Liver (tissue), 9 donors: Measurements from ENCODE around the gene EMILIN3. TPM values are rescaled to one million over a fixed set of nuclear protein-coding genes. Genes with fewer than 3 reads are reported as not detected.

Experiments used
- DNase-seq: peaks from one replicate; pipeline ENCODE4 v3.0.0-alpha.2; 2017; ENCODE audit warnings: low spot score
- H3K27ac ChIP-seq, 2 donors: one replicate each; pipeline ENCODE4 v1.7.0; 2013; ENCODE audit warnings: inconsistent platforms in 2 of 2, low read length in 2 of 2, control low read depth in 1 of 2, low read depth in 1 of 2, mild to moderate bottlenecking in 1 of 2
- H3K27me3 ChIP-seq, 4 donors: one replicate each; pipeline versions ENCODE4 v1.6.1 to v1.7.0; 2013; ENCODE audit warnings: low read length in 3 of 4, inconsistent platforms in 1 of 4, mild to moderate bottlenecking in 1 of 4, moderate library complexity in 1 of 4; ENCODE audit not compliant: control insufficient read depth in 4 of 4, insufficient read depth in 4 of 4
- H3K36me3 ChIP-seq, 4 donors: one replicate each; pipeline versions ENCODE4 v1.6.1 to v1.7.0; 2013; ENCODE audit warnings: low read length in 3 of 4, mild to moderate bottlenecking in 3 of 4, low read depth in 1 of 4, moderate library complexity in 1 of 4; ENCODE audit not compliant: control insufficient read depth in 4 of 4, insufficient read depth in 3 of 4
- H3K4me1 ChIP-seq, 4 donors: one replicate each; pipeline versions ENCODE4 v1.6.1 to v1.7.0; 2013; ENCODE audit warnings: low read length in 3 of 4, mild to moderate bottlenecking in 3 of 4, moderate library complexity in 1 of 4; ENCODE audit not compliant: control insufficient read depth in 4 of 4, insufficient read depth in 4 of 4
- H3K4me3 ChIP-seq, 3 donors: one replicate each; pipeline versions ENCODE4 v1.6.1 to v1.7.0; 2013; ENCODE audit warnings: low read length in 3 of 3, control low read depth in 1 of 3, low read depth in 1 of 3, mild to moderate bottlenecking in 1 of 3
- H3K9ac ChIP-seq, 2 donors: one replicate each; pipeline ENCODE4 v1.7.0; 2013; ENCODE audit warnings: low read length in 2 of 2, mild to moderate bottlenecking in 2 of 2, moderate library complexity in 2 of 2, control low read depth in 1 of 2, low read depth in 1 of 2
- H3K9me3 ChIP-seq, 4 donors: one replicate each; pipeline versions ENCODE4 v1.6.1 to v1.7.0; 2013; ENCODE audit warnings: low read length in 3 of 4; ENCODE audit not compliant: control insufficient read depth in 4 of 4
- EGR1 ChIP-seq, 2 donors: IDR thresholded peaks; 2 replicates each; pipeline ENCODE4 v1.6.1; 2016 to 2018; ENCODE audit warnings: antibody characterized with exemption in 2 of 2, low read depth in 2 of 2
- FOXA1 ChIP-seq: IDR thresholded peaks from 2 replicates; pipeline ENCODE4 v1.6.1; 2016; ENCODE audit warnings: antibody characterized with exemption
- FOXA2 ChIP-seq: IDR thresholded peaks from 2 replicates; pipeline ENCODE4 v1.6.1; 2016; ENCODE audit warnings: antibody characterized with exemption
- GABPA ChIP-seq, 2 donors: IDR thresholded peaks in 1 of 2; conservative IDR thresholded peaks in 1 of 2; 2 replicates each; pipeline ENCODE4 v1.6.1; 2016; ENCODE audit warnings: antibody characterized with exemption in 2 of 2, mild to moderate bottlenecking in 1 of 2, moderate library complexity in 1 of 2
- HNF4A ChIP-seq, 2 donors: conservative IDR thresholded peaks; 2 replicates each; pipeline ENCODE4 v1.6.1; 2016; ENCODE audit warnings: antibody characterized with exemption in 2 of 2, mild to moderate bottlenecking in 2 of 2
- HNF4G ChIP-seq: IDR thresholded peaks from 2 replicates; pipeline ENCODE4 v1.6.1; 2016; ENCODE audit warnings: antibody characterized with exemption
- JUND ChIP-seq, 2 donors: IDR thresholded peaks; 2 replicates each; pipeline ENCODE4 v1.6.1; 2016; ENCODE audit warnings: antibody characterized with exemption in 2 of 2
- NR2F2 ChIP-seq: IDR thresholded peaks from 2 replicates; pipeline ENCODE4 v1.6.1; 2016; ENCODE audit warnings: antibody characterized with exemption
- RAD21 ChIP-seq, 2 donors: IDR thresholded peaks; 2 replicates each; pipeline ENCODE4 v1.6.1; 2016; ENCODE audit warnings: antibody characterized with exemption in 2 of 2, mild to moderate bottlenecking in 2 of 2
- RXRA ChIP-seq, 2 donors: IDR thresholded peaks; 2 replicates each; pipeline ENCODE4 v1.6.1; 2017 to 2018; ENCODE audit warnings: antibody characterized with exemption in 2 of 2, mild to moderate bottlenecking in 1 of 2
- SP1 ChIP-seq: IDR thresholded peaks from 2 replicates; pipeline ENCODE4 v1.6.1; 2018; ENCODE audit warnings: antibody characterized with exemption, mild to moderate bottlenecking
- TAF1 ChIP-seq: conservative IDR thresholded peaks from 2 replicates; pipeline ENCODE4 v1.6.1; 2016; ENCODE audit warnings: antibody characterized with exemption, mild to moderate bottlenecking
- YY1 ChIP-seq: IDR thresholded peaks from 2 replicates; pipeline ENCODE4 v1.6.1; 2016; ENCODE audit warnings: antibody characterized with exemption, mild to moderate bottlenecking
- WGBS: extraction: QIAGEN DNeasy Blood & Tissue Kit; methylation state at CpG from one replicate; pipeline ENCODE4 v1.1.7; 2013; 5-methylcytosine and 5-hydroxymethylcytosine counted together
- polyA plus RNA-seq, 2 donors: library from polyadenylated mRNA; stranded (reverse) in 1 of 2; unstranded in 1 of 2; fragments of 200-250 nt in 1 of 2; fragments of >200 nt in 1 of 2; fragmentation: Nextera tagmentation in 1 of 2; extraction: Ambion mirVana in 1 of 2; gene quantifications; one replicate each; pipeline versions ENCODE4 v1.2.1 to v1.2.3, GENCODE V29; 2013 to 2015
- total RNA-seq, 2 donors: library from RNA; depleted of rRNA; stranded (reverse); fragments of >200 nt; gene quantifications; one replicate each; pipeline ENCODE4 v1.2.3, GENCODE V29; 2014
- TF ChIP-seq, protein P1 (sequence below): IDR thresholded peaks from 2 replicates; pipeline ENCODE4 v1.6.1; 2016; ENCODE audit warnings: antibody characterized with exemption
- TF ChIP-seq, protein P2 (sequence below): IDR thresholded peaks from 2 replicates; pipeline ENCODE4 v1.6.1; 2016; ENCODE audit warnings: antibody characterized with exemption
- TF ChIP-seq, protein P3 (sequence below): IDR thresholded peaks from 2 replicates; pipeline ENCODE4 v1.6.1; 2016; ENCODE audit warnings: antibody characterized with exemption, mild to moderate bottlenecking
- TF ChIP-seq, protein P4 (sequence below): fragments of 150-350 bp; IDR thresholded peaks from 2 replicates; pipeline ENCODE4 v1.5.1; 2017; ENCODE audit warnings: improper control_type of control experiment, low read depth, low read length; ENCODE audit not compliant: missing input control
- TF ChIP-seq, protein P5 (sequence below): IDR thresholded peaks from 2 replicates; pipeline ENCODE4 v1.6.1; 2016; ENCODE audit warnings: antibody characterized with exemption
- donor health status: healthy.
- donor health status: healthy.
- donor health status: healthy.
- donor health status: healthy.
- donor health status: healthy.

Gene EMILIN3
- total and polyA plus RNA-seq, 4 donors = 0.05 to 0.79 (median 0.17) TPM; not detected in 1

DNA sequence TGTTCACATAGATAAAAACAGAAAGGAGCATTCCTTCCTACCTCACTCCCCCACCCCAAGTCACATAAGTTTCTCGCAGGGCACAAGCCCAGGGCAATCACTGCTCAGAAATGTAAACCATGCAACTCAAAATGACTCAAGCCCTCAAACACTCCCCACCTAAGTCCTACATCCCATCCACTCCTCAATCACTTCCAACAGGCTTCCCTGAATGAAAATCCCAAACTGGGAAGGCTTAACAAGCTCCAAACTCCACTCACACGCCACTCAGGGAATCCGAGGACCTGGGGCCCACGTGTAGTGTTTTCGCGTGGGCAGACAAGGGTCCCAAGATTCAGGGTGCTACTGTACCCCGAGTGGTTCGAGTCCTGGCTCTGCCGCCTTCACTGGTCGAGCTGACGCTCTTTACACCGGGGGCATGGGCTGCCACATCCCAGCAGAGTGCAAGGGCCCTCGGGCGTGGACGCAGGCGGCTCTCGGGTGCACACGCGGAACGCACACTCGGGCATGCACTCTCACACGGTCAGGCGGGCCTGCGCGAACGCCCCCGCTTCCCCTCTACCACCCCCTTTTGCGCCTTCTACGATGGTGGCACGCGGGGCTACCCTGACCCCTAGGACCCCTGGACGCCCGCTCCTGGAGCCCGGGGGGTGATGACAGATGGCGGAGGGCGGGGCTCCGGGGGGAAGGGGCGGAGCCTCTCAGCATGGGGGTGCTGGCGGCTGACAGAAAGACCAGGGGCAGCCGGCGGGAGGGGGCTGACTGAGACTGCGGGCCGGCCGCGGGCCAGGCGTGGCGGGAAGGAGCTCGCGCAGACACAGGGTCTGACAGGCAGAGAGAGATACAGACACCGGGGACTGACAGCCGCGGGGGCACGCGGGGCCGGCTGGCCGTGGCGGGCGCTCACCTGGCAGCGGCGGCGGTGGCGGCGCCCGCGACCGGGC is 49.7 kb downstream of the EMILIN3 start:
- WGBS = 2% methylated on average over 66 of the region's 66 CpGs
- peak overlapping the region; percentile 82 to 96 (median 96) for H3K4me3 ChIP-seq
- peak overlapping the region; percentile 94 for H3K9ac ChIP-seq
- H3K27ac ChIP-seq = peak overlapping the region; percentile 95 to 98
- no peaks in the 10 kb centered on the region for H3K27me3 ChIP-seq
- peaks cover 10 to 37% (median 25%) of the 10 kb centered on the region in 4 donors for H3K4me1 ChIP-seq
- peak; percentile 87 for DNase-seq
- TF ChIP-seq GABPA (IDR thresholded peaks at IDR 0.05 in 1 of 2, conservative IDR thresholded peaks at IDR 0.05 in 1 of 2) (no peak), FOXA2 (no peak), EGR1 (IDR thresholded peaks at IDR 0.05; ENCODE audit: low read depth in 2 of 2) (peak in 1 of 2 donors; percentile 46), SP1 (no peak), HNF4A (conservative IDR thresholded peaks at IDR 0.05) (no peak), YY1 (peak; percentile 17), RXRA (IDR thresholded peaks at IDR 0.05) (no peak), NR2F2 (peak; percentile 45), HNF4G (no peak), FOXA1 (no peak), TAF1 (no peak), JUND (IDR thresholded peaks at IDR 0.05) (no peak), RAD21 (IDR thresholded peaks at IDR 0.05) (peak in 1 of 2 donors; percentile 9)
- TF ChIP-seq, protein P1, sequence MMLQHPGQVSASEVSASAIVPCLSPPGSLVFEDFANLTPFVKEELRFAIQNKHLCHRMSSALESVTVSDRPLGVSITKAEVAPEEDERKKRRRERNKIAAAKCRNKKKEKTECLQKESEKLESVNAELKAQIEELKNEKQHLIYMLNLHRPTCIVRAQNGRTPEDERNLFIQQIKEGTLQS = no peak
- TF ChIP-seq, protein P2, sequence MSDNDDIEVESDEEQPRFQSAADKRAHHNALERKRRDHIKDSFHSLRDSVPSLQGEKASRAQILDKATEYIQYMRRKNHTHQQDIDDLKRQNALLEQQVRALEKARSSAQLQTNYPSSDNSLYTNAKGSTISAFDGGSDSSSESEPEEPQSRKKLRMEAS = no peak
- TF ChIP-seq, protein P3, sequence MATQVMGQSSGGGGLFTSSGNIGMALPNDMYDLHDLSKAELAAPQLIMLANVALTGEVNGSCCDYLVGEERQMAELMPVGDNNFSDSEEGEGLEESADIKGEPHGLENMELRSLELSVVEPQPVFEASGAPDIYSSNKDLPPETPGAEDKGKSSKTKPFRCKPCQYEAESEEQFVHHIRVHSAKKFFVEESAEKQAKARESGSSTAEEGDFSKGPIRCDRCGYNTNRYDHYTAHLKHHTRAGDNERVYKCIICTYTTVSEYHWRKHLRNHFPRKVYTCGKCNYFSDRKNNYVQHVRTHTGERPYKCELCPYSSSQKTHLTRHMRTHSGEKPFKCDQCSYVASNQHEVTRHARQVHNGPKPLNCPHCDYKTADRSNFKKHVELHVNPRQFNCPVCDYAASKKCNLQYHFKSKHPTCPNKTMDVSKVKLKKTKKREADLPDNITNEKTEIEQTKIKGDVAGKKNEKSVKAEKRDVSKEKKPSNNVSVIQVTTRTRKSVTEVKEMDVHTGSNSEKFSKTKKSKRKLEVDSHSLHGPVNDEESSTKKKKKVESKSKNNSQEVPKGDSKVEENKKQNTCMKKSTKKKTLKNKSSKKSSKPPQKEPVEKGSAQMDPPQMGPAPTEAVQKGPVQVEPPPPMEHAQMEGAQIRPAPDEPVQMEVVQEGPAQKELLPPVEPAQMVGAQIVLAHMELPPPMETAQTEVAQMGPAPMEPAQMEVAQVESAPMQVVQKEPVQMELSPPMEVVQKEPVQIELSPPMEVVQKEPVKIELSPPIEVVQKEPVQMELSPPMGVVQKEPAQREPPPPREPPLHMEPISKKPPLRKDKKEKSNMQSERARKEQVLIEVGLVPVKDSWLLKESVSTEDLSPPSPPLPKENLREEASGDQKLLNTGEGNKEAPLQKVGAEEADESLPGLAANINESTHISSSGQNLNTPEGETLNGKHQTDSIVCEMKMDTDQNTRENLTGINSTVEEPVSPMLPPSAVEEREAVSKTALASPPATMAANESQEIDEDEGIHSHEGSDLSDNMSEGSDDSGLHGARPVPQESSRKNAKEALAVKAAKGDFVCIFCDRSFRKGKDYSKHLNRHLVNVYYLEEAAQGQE = no peak
- TF ChIP-seq, protein P4, sequence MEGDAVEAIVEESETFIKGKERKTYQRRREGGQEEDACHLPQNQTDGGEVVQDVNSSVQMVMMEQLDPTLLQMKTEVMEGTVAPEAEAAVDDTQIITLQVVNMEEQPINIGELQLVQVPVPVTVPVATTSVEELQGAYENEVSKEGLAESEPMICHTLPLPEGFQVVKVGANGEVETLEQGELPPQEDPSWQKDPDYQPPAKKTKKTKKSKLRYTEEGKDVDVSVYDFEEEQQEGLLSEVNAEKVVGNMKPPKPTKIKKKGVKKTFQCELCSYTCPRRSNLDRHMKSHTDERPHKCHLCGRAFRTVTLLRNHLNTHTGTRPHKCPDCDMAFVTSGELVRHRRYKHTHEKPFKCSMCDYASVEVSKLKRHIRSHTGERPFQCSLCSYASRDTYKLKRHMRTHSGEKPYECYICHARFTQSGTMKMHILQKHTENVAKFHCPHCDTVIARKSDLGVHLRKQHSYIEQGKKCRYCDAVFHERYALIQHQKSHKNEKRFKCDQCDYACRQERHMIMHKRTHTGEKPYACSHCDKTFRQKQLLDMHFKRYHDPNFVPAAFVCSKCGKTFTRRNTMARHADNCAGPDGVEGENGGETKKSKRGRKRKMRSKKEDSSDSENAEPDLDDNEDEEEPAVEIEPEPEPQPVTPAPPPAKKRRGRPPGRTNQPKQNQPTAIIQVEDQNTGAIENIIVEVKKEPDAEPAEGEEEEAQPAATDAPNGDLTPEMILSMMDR = no peak
- TF ChIP-seq, protein P5, sequence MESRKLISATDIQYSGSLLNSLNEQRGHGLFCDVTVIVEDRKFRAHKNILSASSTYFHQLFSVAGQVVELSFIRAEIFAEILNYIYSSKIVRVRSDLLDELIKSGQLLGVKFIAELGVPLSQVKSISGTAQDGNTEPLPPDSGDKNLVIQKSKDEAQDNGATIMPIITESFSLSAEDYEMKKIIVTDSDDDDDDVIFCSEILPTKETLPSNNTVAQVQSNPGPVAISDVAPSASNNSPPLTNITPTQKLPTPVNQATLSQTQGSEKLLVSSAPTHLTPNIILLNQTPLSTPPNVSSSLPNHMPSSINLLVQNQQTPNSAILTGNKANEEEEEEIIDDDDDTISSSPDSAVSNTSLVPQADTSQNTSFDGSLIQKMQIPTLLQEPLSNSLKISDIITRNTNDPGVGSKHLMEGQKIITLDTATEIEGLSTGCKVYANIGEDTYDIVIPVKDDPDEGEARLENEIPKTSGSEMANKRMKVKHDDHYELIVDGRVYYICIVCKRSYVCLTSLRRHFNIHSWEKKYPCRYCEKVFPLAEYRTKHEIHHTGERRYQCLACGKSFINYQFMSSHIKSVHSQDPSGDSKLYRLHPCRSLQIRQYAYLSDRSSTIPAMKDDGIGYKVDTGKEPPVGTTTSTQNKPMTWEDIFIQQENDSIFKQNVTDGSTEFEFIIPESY = no peak
- H3K9me3 ChIP-seq = no peaks in the 10 kb centered on the region
- H3K36me3 ChIP-seq = peaks cover 0 to 2% (median 0%) of the 10 kb centered on the region in 4 donors
